T47D (cell line): Measurements from ENCODE around the gene LSM10.

ENCODE experiments used
- DNase-seq, 2 experiments: peaks; one replicate each; pipeline versions ENCODE4 v3.0.0 to v3.0.0-alpha.2; 2011 to 2012; ENCODE audit warnings: low read depth in 1 of 2, low spot score in 1 of 2
- JUND ChIP-seq: IDR thresholded peaks from 2 replicates; pipeline ENCODE4 v1.6.1; 2012; ENCODE audit warnings: low read depth
- in situ Hi-C: cut with HindIII; loops from 2 replicates; pipeline ENCODE4 v1.10.0; 2016; ENCODE audit warnings: low sequenced_read_pairs, low pct_unique_long_range_greater_than_20kb

LSM10 gene

DNA sequence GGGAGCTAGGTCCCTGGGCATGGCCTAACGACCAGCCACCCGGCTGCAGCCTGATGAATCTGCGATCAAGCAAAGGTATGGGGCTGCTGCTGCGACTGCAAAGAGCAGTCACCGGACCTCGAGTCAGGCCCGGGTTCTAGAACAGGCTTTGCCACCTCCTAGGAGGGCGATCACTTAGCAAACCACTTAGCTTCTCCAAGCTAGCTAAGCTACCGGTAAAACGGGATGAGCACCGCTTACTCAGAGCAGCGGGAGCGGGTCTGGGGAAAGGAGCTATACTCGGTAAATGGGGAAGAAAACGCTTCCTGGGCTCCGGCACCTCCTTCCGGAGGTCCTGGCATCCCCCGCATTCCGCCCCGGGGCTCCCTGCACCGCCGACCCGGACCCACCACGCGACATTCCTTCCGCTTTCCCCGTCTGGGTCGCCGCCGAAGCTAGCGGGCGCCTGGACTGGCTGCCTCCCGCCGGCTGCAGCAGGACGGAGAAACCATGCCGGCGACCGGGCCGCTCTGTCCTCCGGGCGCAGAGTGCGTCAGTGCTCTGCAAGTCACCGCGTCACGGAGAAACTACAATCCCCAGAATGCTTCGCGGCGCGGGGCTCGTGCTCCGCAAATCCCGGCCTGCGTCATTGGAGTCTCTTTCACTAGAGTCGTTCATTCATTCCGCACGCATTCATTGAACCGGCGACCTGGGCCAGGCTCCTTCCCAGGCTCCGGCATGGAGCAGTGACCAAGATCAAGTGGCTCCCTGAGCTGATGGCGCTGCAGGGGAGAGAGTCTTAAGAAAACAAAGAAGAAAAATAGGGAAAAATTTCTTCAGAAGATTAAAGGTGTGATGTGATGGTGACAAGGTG lies at the start of gene LSM10:
Gene LSM10, minus strand, starts transcription at position 531 of the 853 bp plus-strand sequence. CDS start 3,779 bp downstream, outside the sequence.
- no peak for TF ChIP-seq JUND
- in situ Hi-C loops, result no loop called here
- peak; percentile 75 to 92 for DNase-seq

- no peak for TF ChIP-seq JUND
- in situ Hi-C loops, result no loop called here
- no peak for DNase-seq
These were observed 49.7 kb upstream of the LSM10 start for GRCh38 chr1:36447450-36447849.

DNA sequence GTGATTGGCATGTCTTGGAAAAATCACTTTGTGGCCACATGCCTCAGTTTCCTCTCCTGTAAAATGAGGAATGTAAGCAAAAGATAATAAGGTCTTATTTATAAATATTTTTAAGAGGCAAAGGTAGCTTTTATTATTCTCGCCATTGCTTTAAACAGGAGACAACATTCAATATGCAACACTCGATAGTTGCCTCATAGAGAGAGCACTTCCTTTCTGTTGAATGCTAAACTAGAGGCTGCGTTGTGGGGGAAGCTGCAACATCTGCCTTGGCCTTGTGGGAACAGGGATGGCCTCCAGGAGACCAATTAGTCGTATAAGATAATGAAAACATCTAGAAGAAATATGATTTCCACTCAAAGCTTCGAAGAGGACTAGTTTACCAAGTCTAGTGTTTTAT lies 49.0 kb upstream of the LSM10 start:
- DNase-seq, result no peak
- TF ChIP-seq JUND, result no peak
- in situ Hi-C loops, result no loop called here

GRCh38 chr1:36446271-36446670 lies 48.6 kb upstream of the LSM10 start:
- DNase-seq, result no peak
- in situ Hi-C loops, result no loop called here
- no peak for TF ChIP-seq JUND

GRCh38 chr1:36443297-36443696 lies 45.6 kb upstream of the LSM10 start:
- TF ChIP-seq JUND, result no peak
- in situ Hi-C loops, result no loop called here
- DNase-seq, result no peak

DNA sequence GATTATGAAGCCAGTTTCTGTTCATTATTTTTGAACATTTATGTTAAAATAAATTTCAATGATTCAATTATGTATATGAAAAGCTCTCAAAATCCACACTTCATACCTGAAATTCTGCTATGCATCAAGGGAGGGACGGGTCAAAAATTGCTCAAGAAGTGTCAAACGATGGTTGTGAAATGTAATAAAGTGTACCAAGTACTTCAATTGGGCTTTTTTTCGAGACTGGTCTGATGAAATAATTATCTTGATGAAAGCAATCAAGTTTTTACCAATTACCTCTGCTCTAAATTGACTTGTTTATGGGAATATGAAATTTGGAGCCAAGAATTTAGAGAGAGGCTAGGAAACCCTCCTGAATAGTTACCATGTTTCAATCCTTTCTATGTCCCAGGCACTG lies 44.6 kb upstream of the LSM10 start:
- in situ Hi-C loops, result no loop called here
- TF ChIP-seq JUND, result no peak
- no peak for DNase-seq

- DNase-seq, result no peak
- no peak for TF ChIP-seq JUND
- in situ Hi-C loops, result no loop called here
These were observed 42.9 kb upstream of the LSM10 start for GRCh38 chr1:36440646-36441045.

GRCh38 chr1:36440044-36440443 lies 42.3 kb upstream of the LSM10 start:
- DNase-seq, result no peak
- no peak for TF ChIP-seq JUND
- in situ Hi-C loops, result no loop called here

DNA sequence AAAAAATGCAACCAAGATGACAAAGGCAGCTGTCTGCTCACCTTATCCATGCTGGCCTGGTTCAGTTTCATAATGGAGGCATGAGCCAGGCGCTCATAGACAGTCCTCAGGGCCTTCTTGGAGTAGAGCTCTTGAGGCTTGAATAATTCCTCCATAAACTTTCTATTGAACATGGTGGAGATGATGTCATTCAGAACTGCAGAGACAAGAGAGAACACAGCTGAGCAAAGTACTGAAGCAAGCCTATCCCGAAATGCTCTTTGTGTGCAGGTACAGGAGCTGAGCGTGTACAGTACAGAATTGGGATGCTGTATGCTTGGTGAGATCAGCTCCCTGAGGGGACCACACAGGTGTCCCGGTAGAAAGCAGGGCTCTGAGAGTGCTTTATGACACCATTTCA lies 41.0 kb upstream of the LSM10 start:
- in situ Hi-C loops, result no loop called here
- no peak for DNase-seq
- TF ChIP-seq JUND, result no peak

- peak in 1 of 2 experiments; percentile 76 for DNase-seq
- TF ChIP-seq JUND, result no peak
- in situ Hi-C loops, result no loop called here
These were observed 39.1 kb upstream of the LSM10 start for GRCh38 chr1:36436821-36437220.

DNA sequence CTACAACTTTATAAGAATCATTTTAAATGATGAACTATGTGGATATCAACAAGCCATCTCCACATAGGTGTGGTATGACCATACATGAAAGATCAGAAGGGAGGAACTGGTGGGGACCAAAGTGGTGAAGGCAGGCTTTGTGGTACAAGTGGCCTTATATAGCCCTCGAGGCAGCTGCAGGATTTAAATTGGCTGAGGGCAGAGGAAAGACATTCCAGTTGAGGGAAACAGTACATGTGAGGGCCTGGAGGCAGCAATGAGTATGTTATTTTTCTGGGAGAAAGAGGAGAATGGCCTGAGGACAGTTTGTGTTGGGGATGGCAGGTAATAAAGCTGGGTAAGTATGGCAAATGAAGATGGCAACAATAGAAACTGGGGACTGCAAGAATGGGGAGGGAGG lies 35.4 kb upstream of the LSM10 start:
- no peak for TF ChIP-seq JUND
- in situ Hi-C loops, result no loop called here
- DNase-seq, result no peak

GRCh38 chr1:36432616-36433015 lies 34.9 kb upstream of the LSM10 start:
- DNase-seq, result no peak
- in situ Hi-C loops, result no loop called here
- no peak for TF ChIP-seq JUND

GRCh38 chr1:36425791-36426190 lies 28.1 kb upstream of the LSM10 start:
- TF ChIP-seq JUND, result no peak
- in situ Hi-C loops, result no loop called here
- no peak for DNase-seq

DNA sequence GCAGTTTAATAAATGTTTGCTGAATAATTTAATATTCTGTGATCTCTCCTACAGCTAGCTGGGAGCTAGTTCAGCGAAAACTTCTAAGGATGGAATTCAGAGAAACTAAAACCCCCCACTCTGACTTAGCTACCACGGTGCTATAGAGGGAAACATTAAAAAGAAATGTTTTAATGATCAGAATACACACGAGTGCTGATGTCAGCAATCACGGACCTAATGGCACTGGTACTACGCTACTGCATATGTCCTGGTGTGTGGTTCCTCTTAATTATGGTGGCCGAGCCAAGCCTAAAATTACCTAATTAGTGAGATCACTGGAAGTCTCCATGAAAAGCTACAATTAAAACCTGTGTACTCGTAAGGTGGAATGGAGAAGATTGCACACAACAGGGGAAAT lies 23.9 kb upstream of the LSM10 start:
- in situ Hi-C loops, result no loop called here
- DNase-seq, result no peak
- no peak for TF ChIP-seq JUND
